AG09319 (cell line): ENCODE measurements around the gene FANCL.
"Not testable (repeated sequence)": the region's sequence is repeated elsewhere in the genome, so short reads cannot be mapped to it uniquely, and the experiment has no call there.

ENCODE experiments used
- DNase-seq: peaks from one replicate; pipeline ENCODE4 v3.0.0-alpha.2; 2010; ENCODE audit warnings: low read depth; ENCODE audit errors: extremely low read depth
- CTCF ChIP-seq: IDR thresholded peaks from 2 replicates; pipeline ENCODE4 v1.5.1; 2011; ENCODE audit warnings: low read depth, mild to moderate bottlenecking, inconsistent platforms, low read length, moderate library complexity

The FANCL gene

GRCh38 chr2:58130238-58130637 is 110.9 kb downstream of the FANCL start:
- no peak for TF ChIP-seq CTCF
- DNase-seq: no peak

- no peak for DNase-seq
- no peak for TF ChIP-seq CTCF
Measured at GRCh38 chr2:58127111-58127510, 114.0 kb downstream of the FANCL start.

DNA sequence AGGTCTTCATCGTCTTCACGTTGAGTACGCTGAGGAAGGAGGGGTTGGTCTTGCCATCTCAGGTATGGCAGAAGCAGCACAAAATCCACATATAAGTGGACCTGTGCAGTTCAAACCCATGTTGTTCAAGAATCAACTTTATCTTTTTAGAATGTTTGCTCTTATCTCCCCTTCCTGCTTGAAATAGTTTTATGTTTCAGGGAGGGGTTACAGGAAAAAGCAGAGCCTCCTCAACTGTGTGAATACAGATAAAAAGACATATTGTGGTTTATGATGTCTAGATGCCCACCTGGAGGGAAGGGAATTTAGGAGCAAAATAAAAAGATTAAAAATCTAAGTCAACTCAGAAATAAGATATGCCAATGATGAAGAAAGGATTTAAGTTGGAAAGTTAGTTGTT is 118.6 kb downstream of the FANCL start:
- no peak for TF ChIP-seq CTCF
- DNase-seq: no peak

GRCh38 chr2:58122040-58122439 is 119.1 kb downstream of the FANCL start:
- no peak for DNase-seq
- no peak for TF ChIP-seq CTCF

GRCh38 chr2:58120626-58121229 is 120.4 kb downstream of the FANCL start:
- no peak for TF ChIP-seq CTCF
- no peak for DNase-seq

GRCh38 chr2:58113563-58113962 is 127.6 kb downstream of the FANCL start:
- not testable (repeated sequence) for DNase-seq

DNA sequence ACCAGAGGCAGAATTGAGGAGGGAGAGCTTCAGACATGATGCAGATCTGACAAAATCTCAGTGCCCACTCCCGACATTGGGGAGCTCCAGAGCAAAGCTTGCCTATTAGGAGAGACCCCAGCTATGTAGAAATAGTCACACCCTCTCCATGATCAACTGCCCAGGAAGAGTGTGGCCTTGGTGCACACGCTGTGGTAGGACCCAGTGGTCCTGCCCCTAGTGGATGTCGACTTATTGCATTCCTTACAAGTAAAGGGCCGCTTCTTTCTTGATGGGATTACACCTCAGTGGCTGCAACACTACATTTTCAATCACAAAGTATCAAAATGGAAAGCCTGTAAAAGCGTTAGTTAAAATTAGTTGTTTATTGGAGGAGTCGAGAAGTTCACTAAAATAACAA is 130.4 kb downstream of the FANCL start:
- no peak for DNase-seq
- no peak for TF ChIP-seq CTCF

DNA sequence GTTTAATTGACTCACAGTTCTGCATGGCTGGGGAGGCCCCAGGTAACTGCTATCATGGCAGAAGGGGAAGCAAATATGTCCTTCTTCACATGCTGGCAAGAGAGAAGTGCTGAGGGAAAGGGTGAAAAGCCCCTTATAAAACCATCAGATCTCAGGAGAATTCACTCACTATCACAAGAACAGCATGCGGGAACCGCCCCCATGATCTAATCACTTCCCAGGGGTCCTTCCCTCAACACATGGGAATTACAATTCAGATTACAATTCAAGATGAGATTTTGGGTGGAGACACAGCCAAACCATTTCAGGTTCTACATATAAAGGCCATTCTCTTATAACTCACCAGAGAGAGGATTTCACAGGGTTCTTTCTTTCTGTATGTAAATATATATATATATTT is 131.6 kb downstream of the FANCL start:
- no peak for DNase-seq
- TF ChIP-seq CTCF: no peak
